GM19467 (cell line): ENCODE results near the gene CBY1.
"Not testable (repeated sequence)": the region's sequence is repeated elsewhere in the genome, so short reads cannot be mapped to it uniquely, and the experiment has no call there.

Experiments used
- ATAC-seq: cut with Tn5 transposase; IDR thresholded peaks from one replicate; pipeline ENCODE4 v1.9.1; 2021; ENCODE audit warnings: mild to moderate bottlenecking, moderate library complexity; ENCODE audit not compliant: unreplicated experiment

CBY1 gene

DNA sequence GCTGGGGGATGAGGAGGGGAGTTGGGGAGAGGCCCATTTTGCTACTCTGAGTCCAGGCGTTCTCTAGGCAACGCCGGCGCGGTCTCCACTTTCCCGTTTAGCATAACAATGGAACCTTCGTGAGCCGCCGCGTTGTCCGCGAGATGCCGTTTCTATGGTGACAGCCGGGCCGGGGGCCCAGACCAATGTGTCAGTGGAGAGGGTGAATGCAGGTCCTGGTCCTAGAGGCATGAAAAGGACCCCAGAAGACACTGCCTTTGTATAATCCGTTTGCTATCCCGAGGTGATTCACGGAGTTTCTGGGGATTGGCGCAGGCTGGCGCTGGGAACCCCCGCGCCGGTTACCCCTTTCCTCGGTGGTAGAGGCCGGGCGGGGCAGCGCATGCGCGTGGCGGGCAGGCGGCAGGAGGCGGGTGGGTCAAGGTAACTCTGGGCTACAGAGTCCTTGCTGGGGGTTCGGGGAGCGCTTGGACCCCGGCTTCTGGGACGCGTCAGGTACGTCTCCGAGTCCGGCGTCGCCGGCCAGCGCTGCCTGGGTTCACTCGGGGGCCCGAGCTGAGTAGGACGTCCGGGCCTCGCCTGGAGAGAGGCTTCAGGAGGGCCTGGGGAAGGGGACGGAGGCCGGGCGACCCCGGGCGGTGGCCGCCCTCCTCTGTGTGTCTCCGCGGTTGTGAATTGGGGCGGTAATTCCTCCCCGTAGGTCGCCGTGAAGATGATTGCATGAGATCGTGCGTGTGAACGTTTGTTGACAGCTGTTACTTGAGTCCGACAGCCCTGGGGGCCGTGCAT lies at the start of gene CBY1, which contains the start of gene FAM227A:
Gene CBY1 (plus strand): TSS at position 383 of the 789 bp plus-strand sequence. CDS start 11,417 bp downstream, outside the sequence.
Gene FAM227A (minus strand): TSS at position 137 of the 789 bp plus-strand sequence. CDS start 6,224 bp downstream, outside the sequence.
- no peak for ATAC-seq

DNA sequence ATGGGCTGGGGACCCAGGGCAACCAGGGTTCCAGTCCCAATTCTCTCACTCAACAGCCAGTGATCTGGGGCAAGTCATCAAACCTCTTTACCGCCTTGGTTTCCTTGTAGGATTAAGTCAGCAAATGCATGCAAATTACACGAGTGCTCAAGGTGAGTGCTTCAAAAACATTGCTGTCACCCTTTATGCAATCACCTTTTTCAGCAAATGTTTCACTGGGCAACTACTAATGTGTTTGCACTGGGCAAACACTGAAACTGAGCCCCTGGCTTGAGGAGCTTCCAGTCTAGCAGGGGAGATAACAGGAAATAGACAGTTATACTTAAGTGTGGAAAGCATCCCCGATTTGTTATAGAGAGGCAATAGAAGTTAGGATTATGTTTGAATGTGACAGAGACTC lies 48.8 kb upstream of the CBY1 start:
- ATAC-seq: no peak

DNA sequence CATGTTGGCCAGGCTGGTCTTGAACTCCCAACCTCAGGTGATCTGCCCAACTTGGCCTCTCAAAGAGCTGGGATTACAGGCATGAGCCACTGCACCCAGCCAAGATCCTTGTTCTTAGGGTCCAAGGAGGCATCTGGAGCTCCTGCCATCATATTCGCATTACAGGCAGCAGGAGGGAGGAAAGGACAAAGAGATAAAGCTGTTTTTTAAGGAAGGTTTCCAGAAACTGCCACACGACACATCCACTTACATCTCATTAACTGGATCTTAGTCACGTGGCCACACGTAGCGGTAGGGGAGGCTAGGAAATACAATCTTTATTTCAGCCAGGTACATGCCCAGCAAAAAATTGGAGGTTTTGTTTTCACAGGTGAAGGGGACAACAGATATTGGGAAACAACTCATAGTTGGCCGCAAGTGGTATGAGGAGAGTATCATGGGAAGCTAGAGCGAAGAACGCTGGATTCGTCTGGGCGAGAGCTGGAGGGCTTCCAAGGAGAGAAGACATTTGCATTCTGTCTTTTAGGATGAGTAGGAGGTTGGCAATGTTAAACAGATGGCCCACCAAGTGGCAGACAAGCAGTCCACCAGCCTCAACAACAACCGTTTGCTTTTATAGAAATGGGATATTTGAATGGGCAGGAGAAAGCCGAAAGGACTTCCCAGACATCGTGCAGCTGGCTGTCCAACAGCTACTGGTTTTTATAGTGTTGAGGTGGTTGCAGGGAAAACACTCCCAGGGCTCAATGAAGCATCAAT lies 47.3 kb upstream of the CBY1 start:
- ATAC-seq: no peak

DNA sequence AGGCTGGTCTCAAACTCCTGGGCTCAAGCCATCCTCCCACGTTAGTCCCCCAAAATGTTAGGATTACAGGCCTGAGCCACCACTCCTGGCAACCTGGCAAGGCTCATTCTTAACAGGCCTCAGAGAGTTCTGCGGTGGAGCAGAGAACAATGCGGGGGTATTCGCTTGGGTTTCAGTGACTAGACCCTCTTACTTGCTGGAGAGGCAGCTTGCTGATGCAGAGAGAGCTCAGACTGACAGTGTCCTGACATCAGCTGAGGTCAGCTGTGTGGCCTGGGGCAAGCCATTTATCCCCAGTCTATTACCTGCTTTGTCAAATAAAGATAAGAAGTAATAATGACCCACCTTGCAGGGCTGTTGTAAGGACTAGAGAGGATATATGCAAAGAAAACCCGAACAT lies 46.2 kb upstream of the CBY1 start:
- ATAC-seq: no peak

DNA sequence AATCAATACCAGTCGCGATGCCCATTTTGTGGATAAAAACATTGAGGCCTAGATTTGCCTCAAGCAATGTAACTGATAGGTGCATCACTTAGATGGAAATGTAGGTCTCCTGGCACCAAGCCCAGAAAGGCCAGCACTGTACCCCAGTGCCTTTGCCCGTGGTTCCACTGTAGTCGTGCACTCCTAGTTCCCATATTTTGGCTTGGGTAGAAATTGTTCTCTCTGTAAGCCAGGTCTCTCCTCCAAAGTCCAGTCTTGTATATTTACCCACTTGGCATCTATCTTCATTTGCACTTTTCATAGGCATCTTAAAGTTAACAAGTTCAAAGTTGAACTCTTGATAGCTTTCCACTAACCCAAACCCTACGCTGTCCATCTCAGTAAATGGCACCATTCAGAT lies 44.9 kb upstream of the CBY1 start:
- ATAC-seq: no peak

DNA sequence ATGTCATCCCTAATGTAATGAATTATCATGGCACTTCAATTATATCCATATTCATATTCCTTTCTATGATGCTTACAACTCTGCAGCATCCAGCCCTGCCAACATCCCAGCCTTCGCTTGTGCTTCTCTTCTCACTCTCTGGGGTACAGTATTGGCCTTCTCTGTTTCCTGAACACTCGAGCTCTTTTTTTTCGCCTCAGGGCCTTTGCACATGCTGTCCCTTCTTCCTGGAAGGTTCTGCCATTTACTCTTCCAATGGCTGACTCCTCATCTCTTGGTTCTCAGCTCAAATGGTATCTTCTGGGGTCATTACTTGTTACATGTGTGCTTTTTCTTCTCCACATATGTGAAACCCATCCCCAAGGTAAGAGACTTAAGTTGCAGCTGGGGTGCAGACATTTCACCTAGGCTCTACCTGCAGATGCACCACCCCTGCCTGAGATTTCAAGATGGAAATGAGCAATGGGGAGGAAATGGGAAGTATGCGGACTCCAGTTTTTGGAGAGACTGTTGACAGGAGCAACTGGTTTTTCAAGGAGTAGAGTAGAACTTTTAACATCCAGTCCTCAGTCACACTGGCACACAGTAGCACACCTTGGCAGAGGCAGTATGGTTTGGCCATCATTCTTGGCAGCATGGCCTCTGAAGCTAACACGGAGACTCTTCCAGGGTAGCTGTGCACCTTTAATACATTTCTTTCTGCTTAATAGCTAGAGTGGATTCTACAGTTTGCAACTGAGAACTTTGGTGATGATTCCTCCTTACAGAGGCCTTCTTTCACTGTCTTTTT lies 44.0 kb upstream of the CBY1 start:
- ATAC-seq: no peak

DNA sequence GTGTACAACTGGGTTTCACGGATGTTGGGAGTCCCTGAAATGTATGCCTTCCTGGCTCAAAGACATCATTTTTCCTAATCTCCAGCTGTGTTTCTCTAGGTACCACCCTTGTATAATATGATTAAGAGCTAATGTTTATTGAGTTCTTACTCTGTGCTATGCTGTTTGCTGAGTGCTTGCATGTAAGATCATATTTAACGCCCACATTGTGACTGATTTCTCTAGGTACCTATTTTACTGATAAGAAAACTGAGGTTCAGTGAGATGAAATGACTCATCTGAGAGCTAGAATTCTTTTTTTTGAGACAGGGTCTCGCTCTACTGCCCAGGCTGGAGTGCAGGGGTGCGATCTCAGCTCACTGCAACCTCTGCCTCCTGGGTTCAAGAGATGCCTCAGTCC lies 42.9 kb upstream of the CBY1 start:
- ATAC-seq: no peak

DNA sequence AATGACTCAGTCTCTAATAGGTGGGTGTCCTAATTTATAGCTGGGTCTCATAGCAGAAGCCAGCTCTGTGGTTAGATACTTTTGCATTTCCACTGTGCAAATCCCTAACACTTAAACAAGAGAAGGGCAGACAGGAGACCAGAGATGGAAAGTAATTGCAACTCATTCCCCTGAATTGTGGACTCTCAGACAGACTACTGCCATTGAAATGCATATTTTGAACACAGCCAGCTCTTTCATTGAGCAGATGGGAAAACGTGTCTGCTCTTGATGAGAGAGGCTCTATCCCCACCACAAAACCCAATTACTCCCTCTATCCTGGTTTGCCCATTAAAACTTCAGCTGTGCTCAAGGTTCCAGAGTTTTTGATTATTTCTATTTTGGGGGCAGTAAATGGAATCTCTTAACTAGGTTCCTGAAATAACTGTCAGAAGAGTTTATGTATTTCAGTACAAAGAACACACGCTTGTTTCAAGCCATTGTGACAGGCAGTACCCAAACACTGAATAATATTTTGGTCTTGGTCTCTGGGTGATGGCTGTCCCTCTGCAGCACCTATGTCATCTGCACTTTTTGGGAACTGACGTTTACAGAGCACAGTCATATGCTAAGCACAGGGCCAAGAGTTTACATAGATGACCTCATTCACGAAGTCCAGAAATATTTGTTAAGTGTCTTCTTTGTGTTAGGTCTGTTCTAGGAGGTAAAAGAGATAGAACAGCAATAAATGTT lies 41.9 kb upstream of the CBY1 start:
- no peak for ATAC-seq

DNA sequence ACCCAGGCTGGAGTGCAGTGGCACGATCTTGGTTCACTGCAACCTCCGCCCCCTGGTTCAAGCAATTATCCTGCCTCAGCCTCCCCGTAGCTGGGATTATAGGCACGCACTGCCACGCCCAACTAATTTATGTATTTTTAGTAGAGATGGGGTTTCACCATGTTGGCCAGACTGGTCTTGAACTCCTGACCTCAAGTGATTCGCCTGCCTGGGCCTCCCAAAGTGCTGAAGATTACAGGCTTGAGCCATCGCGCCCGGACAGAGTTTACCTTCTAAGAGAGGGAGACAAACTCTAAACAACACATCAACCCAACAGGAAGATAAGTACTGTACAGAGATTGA lies 41.4 kb upstream of the CBY1 start:
- not testable (repeated sequence) for ATAC-seq

DNA sequence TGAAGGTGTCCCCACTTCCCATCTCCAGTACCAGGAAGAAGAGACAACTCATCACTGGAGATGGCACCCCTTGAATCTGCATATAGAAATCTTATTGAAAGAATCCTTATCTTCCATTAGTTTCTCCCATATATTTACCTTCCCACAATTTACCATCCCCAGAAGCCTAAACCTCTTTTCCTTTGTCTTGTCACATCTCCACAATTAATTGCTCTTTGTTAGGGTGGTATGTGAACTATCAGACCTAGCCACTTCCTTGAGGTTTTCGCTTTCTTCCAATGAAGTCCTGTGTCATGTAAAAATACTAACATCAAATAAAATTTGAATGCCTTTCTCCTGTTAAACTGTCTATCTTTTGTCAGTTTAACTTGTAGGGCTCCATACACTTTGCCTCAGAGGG lies 38.2 kb upstream of the CBY1 start:
- no peak for ATAC-seq

DNA sequence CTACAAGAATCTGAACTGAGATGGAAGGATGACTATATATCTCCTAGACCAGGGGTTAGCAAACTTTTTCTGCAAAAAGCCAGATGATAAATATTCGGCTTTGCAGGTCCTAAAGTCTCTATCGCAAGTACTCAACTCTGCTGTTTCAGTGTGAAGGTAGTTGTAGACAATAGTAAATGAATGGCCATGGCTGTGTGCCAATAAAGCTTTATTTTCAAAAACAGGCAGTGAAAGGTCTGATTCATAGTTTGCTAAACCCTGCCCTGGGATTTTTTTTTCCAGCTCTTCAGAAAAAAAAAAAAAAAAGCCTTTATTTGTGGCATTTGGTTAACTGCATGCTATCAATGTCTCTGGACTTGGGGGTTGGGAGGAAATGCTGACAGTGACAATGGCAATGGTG lies 37.8 kb upstream of the CBY1 start:
- no peak for ATAC-seq

DNA sequence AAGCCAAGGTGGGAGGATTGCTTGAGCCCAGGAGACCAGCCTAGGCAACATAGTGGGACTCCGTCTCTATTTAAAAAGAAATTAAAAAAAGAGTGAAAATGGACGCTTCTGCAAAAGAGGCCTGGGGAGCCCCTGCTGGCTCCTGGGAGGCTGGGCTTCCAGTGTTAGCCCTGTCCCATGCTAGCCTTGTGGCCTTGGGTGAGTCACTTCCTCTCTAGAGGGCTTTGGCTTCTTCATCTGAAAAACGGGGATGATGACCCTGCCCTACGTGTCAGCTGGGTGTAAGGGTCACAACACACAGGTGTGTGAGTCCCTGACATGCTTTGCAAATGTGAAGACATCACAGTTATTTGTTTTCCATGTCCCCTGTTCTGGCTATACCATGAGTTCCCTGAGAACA lies 33.1 kb upstream of the CBY1 start:
- no peak for ATAC-seq

DNA sequence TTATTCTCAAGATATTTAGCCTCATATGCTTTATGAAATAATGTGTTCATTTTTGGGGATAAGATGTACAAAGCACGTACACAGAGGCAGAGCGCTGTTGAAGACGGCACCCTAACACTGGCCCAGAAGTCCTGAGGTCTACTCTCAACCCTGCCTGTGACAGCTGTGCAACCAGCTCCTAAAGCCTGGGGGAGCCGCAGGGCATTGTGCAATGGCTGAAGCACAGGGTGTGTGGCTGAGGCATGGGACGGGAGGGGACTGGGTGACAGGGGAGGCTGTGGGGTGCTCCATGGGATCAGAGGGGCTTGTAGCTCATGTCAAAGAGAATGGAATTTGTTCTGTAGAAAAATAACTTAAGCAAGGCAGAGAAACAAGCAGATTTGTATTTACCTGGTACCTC lies 28.0 kb upstream of the CBY1 start:
- no peak for ATAC-seq

DNA sequence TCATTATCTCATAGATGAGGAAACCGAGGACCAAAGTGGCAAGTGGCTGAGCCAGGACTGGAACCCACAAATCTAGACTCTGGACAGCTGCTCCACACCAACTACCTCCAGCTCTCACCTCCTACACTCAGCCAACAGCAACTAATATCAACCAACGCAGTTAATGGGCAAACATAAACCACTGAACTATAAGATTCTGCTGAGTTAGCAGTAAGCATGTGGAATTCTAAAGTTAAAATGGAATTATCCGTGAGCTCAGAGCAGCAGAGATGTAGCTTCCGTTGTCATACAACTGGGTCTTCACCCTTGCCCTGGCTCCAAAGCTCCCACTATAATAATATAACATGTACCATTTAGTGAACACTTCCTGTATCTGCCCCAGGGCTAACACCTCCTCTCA lies 27.3 kb upstream of the CBY1 start:
- ATAC-seq: no peak

DNA sequence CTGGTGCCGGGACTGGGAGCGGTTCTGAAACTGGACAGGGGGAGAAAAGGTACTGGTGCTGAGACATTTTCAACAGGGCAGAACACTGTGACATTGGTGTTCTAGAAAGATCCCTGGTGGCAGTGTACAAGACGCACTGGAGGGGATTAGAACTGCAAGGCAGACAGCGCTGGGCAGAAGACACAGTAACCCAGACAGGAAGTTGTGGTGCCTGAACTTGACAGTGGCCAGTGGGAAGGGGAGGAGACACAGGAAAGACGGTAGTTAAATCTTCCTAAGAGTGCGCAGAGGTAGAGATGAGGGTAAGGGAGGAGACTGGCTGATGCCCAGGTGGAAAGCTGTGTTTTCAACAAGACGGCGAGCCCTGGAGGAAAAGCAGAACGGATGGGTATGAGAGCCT lies 24.7 kb upstream of the CBY1 start:
- ATAC-seq: no peak

DNA sequence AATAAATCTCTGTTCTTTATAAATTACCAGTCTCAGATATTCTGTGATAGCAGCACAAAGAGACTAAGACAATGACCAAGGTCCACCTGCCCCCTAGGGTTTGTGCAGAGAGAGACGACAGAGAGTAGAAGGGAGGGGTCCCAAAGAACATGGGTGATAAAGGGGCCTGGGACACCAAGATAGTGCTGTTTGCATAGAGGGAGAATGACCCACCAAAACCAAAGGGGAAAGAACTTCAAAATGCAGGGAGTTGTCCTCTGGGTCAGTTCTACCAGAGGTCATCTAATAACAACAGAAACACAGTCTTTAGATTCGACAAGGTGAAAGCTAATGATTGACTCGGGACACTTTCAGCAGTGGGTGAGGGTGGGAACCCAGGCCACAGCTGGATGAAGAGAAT lies 23.9 kb upstream of the CBY1 start:
- no peak for ATAC-seq

DNA sequence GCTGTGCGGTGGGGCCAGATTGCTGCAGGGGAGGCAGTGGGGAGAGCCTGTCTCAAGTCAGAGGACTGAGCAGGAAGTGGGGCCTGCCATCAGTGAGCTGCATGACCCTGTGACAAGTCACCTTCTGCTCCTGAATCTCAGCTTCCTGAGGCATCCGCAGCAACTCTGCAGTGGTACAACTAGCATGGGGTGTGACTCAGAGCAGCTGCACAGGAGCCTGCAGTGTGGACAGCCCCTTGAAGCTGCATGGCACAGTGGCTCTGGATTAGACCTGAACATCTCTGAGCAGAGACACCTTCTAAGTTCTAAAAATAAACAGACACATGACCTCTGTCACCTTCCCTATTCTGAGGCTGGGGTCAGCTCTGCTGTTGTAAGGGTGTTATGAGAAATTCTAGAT lies 18.2 kb upstream of the CBY1 start:
- no peak for ATAC-seq

DNA sequence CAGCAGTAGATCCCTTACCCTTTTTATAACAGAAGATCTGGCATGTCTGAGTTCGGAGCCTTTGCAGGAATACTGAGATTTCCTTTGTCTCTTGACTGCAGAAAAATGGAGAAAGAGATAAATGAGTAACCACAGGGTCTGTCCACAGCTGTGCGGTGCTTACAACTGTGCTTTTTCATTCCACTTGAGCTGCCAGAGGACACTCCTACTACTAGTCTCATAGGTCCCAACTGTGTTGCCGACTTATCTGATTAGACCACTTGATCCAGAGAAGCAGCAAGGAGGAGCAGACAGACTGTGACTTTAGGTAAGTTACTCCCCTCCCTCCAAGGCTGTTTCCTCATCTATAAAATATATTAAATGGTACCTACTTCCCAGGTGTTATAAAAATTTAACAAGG lies 17.7 kb upstream of the CBY1 start:
- no peak for ATAC-seq

DNA sequence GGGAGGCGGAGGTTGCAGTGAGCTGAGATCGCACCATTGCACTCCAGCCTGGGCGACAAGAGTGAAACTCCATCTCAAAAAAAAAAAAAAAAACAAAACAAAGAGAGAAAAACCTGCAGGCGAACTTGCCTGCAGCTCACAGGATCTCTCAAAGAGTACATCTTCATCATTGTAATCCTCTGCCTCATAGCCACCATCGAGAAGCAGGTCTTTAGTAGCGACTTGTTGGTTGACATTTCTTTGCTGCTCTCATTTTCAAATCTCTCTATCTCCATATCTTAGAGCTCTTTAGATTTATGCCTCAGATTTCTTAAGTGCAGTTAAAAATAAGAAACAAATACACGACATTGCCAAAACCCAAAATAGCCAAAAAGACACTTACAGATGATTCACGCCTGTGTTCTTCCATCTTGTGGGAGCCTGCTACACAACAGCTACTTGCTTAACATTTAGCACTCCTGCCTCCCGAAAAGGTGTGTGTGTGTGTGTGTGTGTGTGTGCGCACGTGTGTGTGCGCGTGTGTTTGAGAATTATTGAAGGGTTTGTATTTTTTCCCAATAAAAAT lies 14.9 kb upstream of the CBY1 start:
- ATAC-seq: no peak

DNA sequence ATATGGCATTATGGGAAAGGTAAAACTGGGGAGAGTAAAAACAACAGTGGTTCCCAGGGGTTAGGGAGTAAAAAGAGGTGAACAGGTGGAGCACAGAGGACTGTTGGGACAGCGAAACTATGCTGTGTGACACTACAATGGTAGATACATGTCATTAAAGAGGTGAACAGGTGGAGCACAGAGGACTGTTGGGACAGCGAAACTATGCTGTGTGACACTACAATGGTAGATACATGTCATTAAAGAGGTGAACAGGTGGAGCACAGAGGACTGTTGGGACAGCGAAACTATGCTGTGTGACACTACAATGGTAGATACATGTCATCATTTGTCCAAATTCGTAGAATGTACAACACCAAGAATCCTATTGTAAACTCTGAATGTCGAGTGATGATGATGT lies 12.2 kb upstream of the CBY1 start:
- ATAC-seq: not testable (repeated sequence)

DNA sequence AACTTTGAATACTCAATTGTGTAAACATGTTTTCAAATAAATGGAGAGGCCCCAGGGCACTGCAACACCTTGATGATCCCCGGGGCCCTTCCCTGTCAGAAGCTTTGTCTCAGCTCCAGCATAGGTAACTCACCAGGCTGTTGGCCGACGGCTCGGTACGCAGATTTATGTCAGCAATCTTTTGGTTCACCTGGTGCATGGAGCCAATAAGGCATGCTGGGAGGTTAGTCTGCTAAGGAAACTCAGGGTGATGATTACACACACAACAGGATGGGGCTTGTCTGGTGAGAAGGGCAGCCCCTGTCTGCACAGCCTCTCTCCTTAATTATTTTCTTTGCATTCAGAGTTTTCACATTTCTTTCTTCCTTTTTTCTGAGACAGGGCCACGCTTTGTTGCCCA lies 11.0 kb upstream of the CBY1 start:
- no peak for ATAC-seq
